Effector memory CD4-positive, alpha-beta T cell (primary cell): ENCODE data around the gene IL11RA.

Source experiments
- DNase-seq, 3 donors: peaks; one replicate each; pipeline ENCODE4 v3.0.0-alpha.2; 2020
- H3K27ac ChIP-seq: 2 replicates; pipeline ENCODE4 v1.7.0; 2013; ENCODE audit warnings: mild to moderate bottlenecking, low read length, moderate library complexity; ENCODE audit not compliant: insufficient read depth, poor library complexity, severe bottlenecking
- H3K27me3 ChIP-seq: replicated peaks from 2 replicates; pipeline ENCODE4 v1.7.0; 2013; ENCODE audit warnings: mild to moderate bottlenecking, low read length; ENCODE audit not compliant: insufficient read depth, control insufficient read depth, poor library complexity, severe bottlenecking
- H3K36me3 ChIP-seq: 2 replicates; pipeline ENCODE4 v1.7.0; 2013; ENCODE audit warnings: mild to moderate bottlenecking, low read length, moderate library complexity; ENCODE audit not compliant: control insufficient read depth, insufficient read depth
- H3K4me1 ChIP-seq: 2 replicates; pipeline ENCODE4 v1.7.0; 2013; ENCODE audit warnings: low read length, mild to moderate bottlenecking; ENCODE audit not compliant: control insufficient read depth, insufficient read depth, poor library complexity, severe bottlenecking
- H3K4me3 ChIP-seq: 2 replicates; pipeline ENCODE4 v1.7.0; 2013; ENCODE audit warnings: low read length, low read depth, mild to moderate bottlenecking; ENCODE audit not compliant: insufficient read depth, poor library complexity, severe bottlenecking
- H3K9me3 ChIP-seq: 2 replicates; pipeline ENCODE4 v1.7.0; 2013; ENCODE audit warnings: mild to moderate bottlenecking, low read length, moderate library complexity; ENCODE audit not compliant: control insufficient read depth

The IL11RA gene

DNA sequence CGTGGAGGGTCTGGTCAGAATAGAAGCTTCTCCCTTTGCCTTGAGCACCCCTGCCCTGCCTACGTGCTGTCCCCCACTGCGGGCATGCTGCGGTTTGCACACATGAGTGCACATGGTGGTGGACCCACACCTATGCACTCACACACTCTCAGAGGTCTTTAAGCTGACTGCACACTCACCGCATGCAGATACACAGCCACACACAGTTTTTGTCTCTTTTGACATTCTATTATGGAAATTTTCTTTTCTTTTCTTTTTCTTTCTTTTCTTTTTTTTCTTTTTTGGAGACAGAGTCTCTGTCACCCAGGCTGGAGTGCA is 22.5 kb upstream of the IL11RA start:
- peak overlapping the region; percentile 49 for H3K4me3 ChIP-seq
- H3K27me3 ChIP-seq: peaks cover 52% of the 10 kb centered on the region
- no peaks in the 10 kb centered on the region for H3K9me3 ChIP-seq
- peaks cover 15% of the 10 kb centered on the region for H3K4me1 ChIP-seq
- DNase-seq: no peak
- no peaks in the 10 kb centered on the region for H3K36me3 ChIP-seq
- no peak overlapping the region for H3K27ac ChIP-seq

DNA sequence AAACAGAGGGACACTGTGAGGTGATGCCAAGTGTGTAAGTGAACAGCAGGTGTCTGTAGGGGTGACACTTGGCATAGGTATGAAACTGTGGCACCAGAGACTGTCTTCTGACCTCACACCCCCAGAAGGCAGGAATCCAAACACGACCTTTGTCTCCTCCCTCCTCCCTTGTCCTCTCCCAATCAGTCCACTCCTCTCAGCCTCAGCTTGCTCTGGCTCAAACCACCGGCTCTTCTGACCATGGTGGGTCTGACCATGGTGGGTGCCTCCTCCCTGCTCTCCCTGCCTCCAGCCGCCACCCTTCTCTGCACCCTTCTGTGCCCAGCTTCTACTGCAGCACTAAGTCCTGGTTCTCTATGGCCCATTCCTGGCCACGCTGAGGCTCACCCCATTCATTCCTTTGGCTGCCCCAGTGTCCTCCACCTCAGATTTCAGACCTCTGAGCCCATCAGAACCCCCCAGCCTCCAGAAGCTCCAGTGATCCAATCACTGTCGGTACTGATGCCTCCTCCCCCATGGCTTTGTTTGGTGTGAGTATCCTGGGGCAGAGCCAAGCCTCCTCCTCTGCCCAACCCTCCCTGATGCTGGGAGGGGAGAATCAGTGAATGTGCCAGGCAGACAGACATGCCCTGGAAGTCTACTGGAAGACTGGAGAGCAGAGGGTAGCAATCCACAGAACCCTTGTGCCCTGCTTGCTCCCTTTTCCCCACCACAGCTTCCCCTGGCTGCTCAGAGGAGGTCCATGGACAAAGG is 21.4 kb upstream of the IL11RA start:
- peaks cover 18% of the 10 kb centered on the region for H3K4me1 ChIP-seq
- H3K9me3 ChIP-seq: no peaks in the 10 kb centered on the region
- peaks cover 42% of the 10 kb centered on the region for H3K27me3 ChIP-seq
- no peak overlapping the region for H3K4me3 ChIP-seq
- no peak overlapping the region for H3K27ac ChIP-seq
- H3K36me3 ChIP-seq: no peaks in the 10 kb centered on the region
- no peak for DNase-seq

DNA sequence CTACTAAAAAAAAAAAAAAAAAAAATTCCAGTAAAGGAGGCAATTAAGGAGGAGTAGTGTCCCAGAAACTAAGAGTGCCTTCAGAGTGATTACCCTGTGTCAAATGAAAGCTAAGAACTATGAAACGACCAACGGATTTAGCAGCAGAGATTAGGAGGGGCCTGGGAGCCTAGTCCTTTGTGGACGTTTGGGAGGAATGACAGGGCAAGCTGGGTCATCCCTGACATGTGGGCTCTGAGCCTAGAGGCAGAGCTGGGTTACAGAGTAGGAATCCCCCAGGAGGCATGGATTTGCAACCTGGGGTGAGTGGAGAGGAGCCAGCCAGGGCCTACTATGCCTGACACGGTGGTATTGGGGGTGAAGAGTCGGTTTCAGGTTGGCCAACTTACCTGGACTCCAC is 18.8 kb upstream of the IL11RA start:
- DNase-seq: no peak
- no peaks in the 10 kb centered on the region for H3K36me3 ChIP-seq
- no peaks in the 10 kb centered on the region for H3K9me3 ChIP-seq
- H3K4me1 ChIP-seq: peaks cover 38% of the 10 kb centered on the region
- H3K4me3 ChIP-seq: no peak overlapping the region
- no peak overlapping the region for H3K27ac ChIP-seq
- peaks cover 16% of the 10 kb centered on the region for H3K27me3 ChIP-seq

DNA sequence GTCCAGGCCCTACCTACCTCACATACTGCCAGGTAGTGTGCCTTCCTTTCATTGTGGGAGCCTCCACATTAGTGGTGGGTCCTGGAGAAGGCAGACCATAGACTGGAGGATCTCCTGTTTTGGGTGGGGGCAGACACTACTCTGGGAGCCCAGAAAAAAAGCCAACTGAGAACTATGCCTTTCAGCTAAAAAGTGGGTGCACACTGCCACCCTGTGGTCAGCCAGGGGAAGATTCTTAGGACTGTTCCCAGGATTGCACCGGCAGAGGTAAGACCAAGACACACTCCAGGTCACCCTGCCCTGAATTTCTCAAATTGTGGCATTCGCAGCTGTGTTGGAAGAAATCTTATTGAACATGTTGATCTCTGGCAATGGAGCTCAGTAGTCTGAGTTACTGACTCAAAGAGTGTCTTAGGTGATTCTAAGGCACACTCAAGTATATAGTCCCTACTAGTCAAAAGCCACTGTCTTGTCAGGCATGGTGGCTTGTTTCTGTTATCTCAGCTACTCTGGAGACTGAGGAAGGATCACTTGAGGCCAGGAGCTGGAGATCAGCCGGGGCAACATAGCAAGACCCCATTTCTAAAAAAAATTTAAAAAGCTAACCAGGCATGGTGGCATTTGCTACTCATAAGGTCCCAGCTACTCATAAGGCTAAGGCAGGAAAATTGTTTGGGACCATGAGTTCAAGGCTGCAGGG is 18.0 kb upstream of the IL11RA start:
- peaks cover 37% of the 10 kb centered on the region for H3K4me1 ChIP-seq
- H3K9me3 ChIP-seq: no peaks in the 10 kb centered on the region
- peaks cover 10% of the 10 kb centered on the region for H3K27me3 ChIP-seq
- H3K27ac ChIP-seq: no peak overlapping the region
- peak; percentile 51 to 68 (median 54) for DNase-seq
- H3K4me3 ChIP-seq: no peak overlapping the region
- no peaks in the 10 kb centered on the region for H3K36me3 ChIP-seq

DNA sequence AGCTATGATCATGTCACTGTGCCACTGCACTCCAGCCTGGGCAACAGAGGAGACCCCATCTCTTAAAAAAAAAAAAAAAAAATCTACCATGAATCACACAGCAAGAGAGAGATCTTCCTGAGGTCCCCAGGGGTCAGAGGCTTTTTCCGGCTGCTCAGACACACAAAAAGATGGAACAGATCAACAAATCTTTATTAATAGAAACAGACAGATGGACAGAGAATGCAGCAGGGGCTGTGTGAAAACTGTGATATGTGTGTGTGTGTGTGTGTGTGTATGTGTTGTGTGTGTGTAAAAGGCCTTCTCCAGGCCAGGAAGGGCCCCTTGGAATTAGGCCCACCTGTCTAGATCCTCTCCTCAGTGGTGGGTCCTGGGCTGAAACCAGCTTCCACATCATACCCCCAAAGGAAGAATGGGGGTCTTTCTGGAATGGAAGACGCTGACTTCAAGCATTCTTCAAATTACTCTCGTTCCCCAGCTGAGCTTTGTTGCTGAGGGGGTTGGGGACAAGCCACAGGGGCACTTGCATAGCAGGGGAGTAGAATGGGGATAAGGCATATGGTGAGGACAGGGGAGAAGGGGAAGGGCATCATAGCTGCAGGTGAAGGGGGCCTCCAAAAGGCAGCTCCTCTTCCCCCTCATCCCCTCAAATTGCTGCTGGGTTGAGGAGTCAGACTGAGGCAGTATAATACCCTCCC is 17.3 kb upstream of the IL11RA start:
- H3K27me3 ChIP-seq: peaks cover 3% of the 10 kb centered on the region
- peaks cover 31% of the 10 kb centered on the region for H3K4me1 ChIP-seq
- H3K9me3 ChIP-seq: no peaks in the 10 kb centered on the region
- no peaks in the 10 kb centered on the region for H3K36me3 ChIP-seq
- DNase-seq: no peak
- H3K4me3 ChIP-seq: no peak overlapping the region
- H3K27ac ChIP-seq: no peak overlapping the region

DNA sequence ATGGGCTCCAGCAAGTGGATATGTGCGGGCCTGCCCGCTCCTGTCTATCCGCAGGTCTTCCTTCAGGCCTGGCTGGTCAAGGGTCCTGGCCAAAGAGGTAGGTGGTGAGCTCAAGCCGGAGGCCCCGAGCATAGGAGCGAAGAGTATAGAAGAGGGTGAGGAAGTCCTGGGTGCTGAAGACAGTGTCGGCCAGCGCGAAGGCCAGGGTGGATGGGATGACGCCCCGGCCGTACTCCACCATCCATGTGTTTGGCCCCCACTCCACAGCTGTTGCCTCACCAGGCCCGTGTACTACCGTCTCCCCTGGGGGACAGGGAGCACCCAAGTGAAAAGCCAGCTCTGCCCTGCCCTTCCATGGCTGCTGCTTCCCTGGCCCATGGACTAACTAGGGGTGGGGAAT is 16.4 kb upstream of the IL11RA start:
- no peak for DNase-seq
- H3K36me3 ChIP-seq: no peaks in the 10 kb centered on the region
- no peaks in the 10 kb centered on the region for H3K27me3 ChIP-seq
- H3K27ac ChIP-seq: no peak overlapping the region
- peaks cover 31% of the 10 kb centered on the region for H3K4me1 ChIP-seq
- no peak overlapping the region for H3K4me3 ChIP-seq
- H3K9me3 ChIP-seq: no peaks in the 10 kb centered on the region

DNA sequence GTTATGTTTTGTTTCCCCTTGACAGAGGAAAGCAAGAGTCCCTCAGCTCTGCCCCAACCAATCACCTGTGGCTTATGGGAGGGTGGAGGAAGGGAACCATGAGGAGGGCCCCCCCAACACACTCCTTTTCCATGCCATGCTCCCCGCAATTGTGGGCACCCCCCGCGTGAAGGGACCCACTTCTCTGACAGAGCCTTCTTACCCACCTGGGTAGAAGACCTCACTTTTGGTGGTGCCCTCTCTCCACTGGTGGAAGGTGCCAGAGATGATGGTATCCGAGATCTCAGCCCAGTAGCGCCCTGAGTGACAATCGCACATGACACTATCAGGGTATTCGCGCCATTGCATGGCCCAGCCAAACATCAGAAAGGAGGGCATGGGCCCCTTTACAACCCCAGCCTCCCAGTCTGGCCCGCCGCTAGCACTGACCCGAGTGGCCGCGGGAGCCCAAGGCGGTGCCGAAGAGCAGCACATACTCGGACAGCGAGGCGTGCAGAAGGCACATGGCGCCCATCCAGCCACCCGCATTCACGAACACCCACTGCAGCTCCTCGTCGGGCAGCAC is 15.1 kb upstream of the IL11RA start:
- Histone ChIP-seq H3K4me1 (peaks cover 31% of the 10 kb centered on the region), H3K36me3 (no peaks in the 10 kb centered on the region), H3K4me3 (peak overlapping the region; percentile 71), H3K27ac (peak overlapping the region; percentile 73), H3K27me3 (no peaks in the 10 kb centered on the region), H3K9me3 (no peaks in the 10 kb centered on the region)
- DNase-seq: no peak

DNA sequence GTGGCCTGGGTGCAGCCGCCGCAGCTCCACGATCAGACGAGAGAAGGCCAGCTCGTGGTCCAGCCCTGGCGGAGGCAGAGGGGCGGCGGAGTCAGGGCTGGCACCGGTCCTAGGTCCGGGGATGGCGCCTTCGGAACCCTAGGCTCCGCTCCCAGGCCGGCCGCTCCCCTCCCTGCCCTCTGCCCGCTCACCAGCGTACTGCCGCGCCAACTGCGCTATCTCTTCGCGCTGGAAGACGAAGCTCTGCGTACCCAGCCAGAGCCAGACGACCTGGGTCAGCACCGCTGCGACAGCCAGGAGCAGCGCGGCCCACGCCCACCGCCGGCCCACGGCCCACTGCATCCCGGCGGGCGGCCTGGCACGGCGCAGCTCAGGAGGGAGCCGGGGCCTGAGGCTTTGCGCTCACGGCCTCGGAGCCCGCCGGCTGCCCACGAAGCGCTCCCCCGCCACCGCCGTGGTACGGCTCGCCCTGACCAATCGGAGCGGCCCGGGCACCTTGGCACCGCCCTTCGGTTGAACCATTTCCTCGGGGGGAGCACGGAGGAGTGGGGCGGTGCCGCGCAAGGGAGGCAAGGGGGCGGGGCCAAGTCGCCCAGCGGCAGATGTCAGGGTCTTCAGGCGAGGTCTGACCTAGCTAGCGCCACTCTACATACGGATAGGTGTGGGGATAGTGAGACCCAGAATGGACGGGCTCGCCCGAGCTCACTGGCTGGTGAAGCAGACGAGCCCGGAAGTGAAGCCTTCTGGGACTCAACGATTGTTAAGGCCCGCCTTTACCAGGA is 14.4 kb upstream of the IL11RA start, which contains the start of gene SIGMAR1:
SIGMAR1 (minus strand) TSS at position 432 of the 782 bp plus-strand sequence; CDS start at position 342, 90 bp downstream.
- Histone ChIP-seq H3K4me1 (peaks cover 31% of the 10 kb centered on the region), H3K9me3 (no peaks in the 10 kb centered on the region), H3K36me3 (no peaks in the 10 kb centered on the region), H3K27me3 (no peaks in the 10 kb centered on the region), H3K27ac (peak within 1 kb of the TSS; percentile 73), H3K4me3 (peak within 1 kb of the TSS; percentile 71)
- peak; percentile 84 to 89 (median 88) for DNase-seq

DNA sequence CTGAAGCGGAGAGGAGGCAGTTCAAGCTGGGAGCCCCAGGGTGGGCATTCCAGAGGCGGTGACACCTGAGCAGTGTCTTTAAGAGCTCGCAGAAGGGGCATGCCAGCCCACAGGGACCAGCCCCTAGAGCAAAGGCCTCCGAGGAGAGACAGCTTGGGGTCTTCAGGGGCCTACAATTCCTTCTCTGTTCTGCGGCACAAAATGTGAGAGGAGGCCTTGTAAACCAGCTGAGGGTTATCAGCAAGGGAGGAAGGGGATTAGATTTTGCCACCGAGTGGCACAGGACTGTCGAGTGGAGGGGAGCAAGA is 13.9 kb upstream of the IL11RA start:
- DNase-seq: no peak
- Histone ChIP-seq H3K27ac (peak overlapping the region; percentile 73), H3K4me3 (peak overlapping the region; percentile 71), H3K9me3 (no peaks in the 10 kb centered on the region), H3K27me3 (no peaks in the 10 kb centered on the region), H3K4me1 (peaks cover 31% of the 10 kb centered on the region), H3K36me3 (no peaks in the 10 kb centered on the region)
